GM12874 (cell line): ENCODE results near the gene CEPT1.

Experiments used
- CTCF ChIP-seq: IDR thresholded peaks from 2 replicates; pipeline ENCODE4 v1.5.1; 2011; ENCODE audit warnings: low read depth, mild to moderate bottlenecking, control low read depth, low read length, moderate library complexity; ENCODE audit not compliant: insufficient read depth

Gene CEPT1

GRCh38 chr1:111141245-111142220, 1.5 kb downstream of the CEPT1 start:
- no peak for TF ChIP-seq CTCF

GRCh38 chr1:111142356-111142975, 2.4 kb downstream of the CEPT1 start:
- no peak for TF ChIP-seq CTCF

- no peak for TF ChIP-seq CTCF
Observed at GRCh38 chr1:111145542-111145941, 5.5 kb downstream of the CEPT1 start.

- no peak for TF ChIP-seq CTCF
Observed at GRCh38 chr1:111145963-111146768, 6.1 kb downstream of the CEPT1 start.

- TF ChIP-seq CTCF = no peak
Observed at GRCh38 chr1:111147948-111148347, 7.9 kb downstream of the CEPT1 start.

- no peak for TF ChIP-seq CTCF
Observed at GRCh38 chr1:111148376-111148881, 8.4 kb downstream of the CEPT1 start.

- TF ChIP-seq CTCF = no peak
Observed at GRCh38 chr1:111151838-111152237, 11.8 kb downstream of the CEPT1 start.
